Glomerular visceral epithelial cell (primary cell): Measurements from ENCODE around the gene STON1.
"Not testable (repeated sequence)": the region's sequence is repeated elsewhere in the genome, so short reads cannot be mapped to it uniquely, and the experiment has no call there.

Experiments
- DNase-seq: peaks from one replicate; pipeline ENCODE4 v3.0.0-alpha.2; 2016; ENCODE audit errors: extremely low spot score

STON1 gene

GRCh38 chr2:48527226-48527885, 2.6 kb upstream of the STON1 start:
- no peak for DNase-seq

GRCh38 chr2:48528431-48528830, 1.5 kb upstream of the STON1 start:
- DNase-seq, result no peak

GRCh38 chr2:48529194-48529593, 760 bp upstream of the STON1 start:
- DNase-seq, result no peak

GRCh38 chr2:48529676-48530032, 300 bp upstream of the STON1 start:
- DNase-seq, result no peak

- peak; percentile 26 for DNase-seq
Measured at GRCh38 chr2:48531141-48531648, 1.2 kb downstream of the STON1 start.

GRCh38 chr2:48532174-48532573, 2.2 kb downstream of the STON1 start:
- DNase-seq, result no peak

GRCh38 chr2:48532824-48533223, 2.9 kb downstream of the STON1 start:
- no peak for DNase-seq

GRCh38 chr2:48534781-48535180, 4.8 kb downstream of the STON1 start:
- DNase-seq, result no peak

GRCh38 chr2:48540237-48540935, 10.4 kb downstream of the STON1 start:
- no peak for DNase-seq

GRCh38 chr2:48541666-48542389, 11.9 kb downstream of the STON1 start:
- no peak for DNase-seq

- DNase-seq, result no peak
Measured at GRCh38 chr2:48543895-48544294, 13.9 kb downstream of the STON1 start.

GRCh38 chr2:48545244-48545643, 15.3 kb downstream of the STON1 start:
- DNase-seq, result no peak

GRCh38 chr2:48548840-48549239, 18.9 kb downstream of the STON1 start:
- DNase-seq, result no peak

GRCh38 chr2:48549972-48550371, 20.0 kb downstream of the STON1 start:
- no peak for DNase-seq

GRCh38 chr2:48551548-48551947, 21.6 kb downstream of the STON1 start:
- DNase-seq, result no peak

- not testable (repeated sequence) for DNase-seq
Measured at GRCh38 chr2:48555071-48555470, 25.1 kb downstream of the STON1 start.

- DNase-seq, result no peak
Measured at GRCh38 chr2:48558456-48558855, 28.5 kb downstream of the STON1 start.

- no peak for DNase-seq
Measured at GRCh38 chr2:48560546-48561209, 30.7 kb downstream of the STON1 start.

- no peak for DNase-seq
Measured at GRCh38 chr2:48562281-48562680, 32.3 kb downstream of the STON1 start.

- DNase-seq, result no peak
Measured at GRCh38 chr2:48566592-48567310, 36.8 kb downstream of the STON1 start.

GRCh38 chr2:48567671-48568070, 37.7 kb downstream of the STON1 start:
- DNase-seq, result no peak

GRCh38 chr2:48568547-48568946, 38.6 kb downstream of the STON1 start:
- no peak for DNase-seq
